ENCODE data around the gene PTOV1.

The PTOV1 gene

DNA sequence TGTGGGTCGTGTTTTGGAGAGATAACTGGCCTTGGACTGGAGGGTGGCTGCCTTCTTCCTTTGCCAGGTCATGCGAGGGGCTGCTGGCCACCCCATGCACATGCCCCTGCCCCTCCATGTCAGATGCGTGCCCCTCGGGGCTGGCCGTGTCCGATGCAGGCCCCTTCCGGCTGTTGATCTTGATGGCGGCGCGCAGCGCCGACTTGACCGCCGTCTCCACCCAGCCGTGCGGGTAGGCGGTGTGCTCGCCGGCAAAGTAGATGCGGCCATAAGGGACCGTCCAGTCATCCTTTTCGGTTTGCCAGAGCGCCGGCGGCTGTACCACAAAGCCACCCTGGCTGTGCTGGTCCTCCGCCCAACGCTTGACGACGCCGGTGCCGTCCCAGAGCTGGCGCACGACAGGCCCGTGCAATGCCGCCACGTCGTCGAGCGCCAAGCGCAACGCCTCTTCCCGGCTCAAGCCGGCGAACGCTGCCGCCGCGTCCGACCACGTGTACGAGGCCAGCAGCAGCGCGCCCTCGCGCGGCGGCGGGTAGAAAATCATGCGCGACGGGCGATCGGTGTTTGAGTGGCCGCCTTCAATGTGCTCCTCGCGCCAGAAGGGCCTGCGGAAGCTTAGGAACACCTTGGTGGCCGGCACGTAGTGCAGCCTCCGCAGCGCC lies 38.9 kb downstream of the PTOV1 start:
- DNase-seq (ENCODE audit: low read depth), result peak; percentile 52

GRCh38 chr19:49890349-49891311 lies 39.7 kb downstream of the PTOV1 start:
- peak; percentile 53 for DNase-seq (ENCODE audit: low read depth)

DNA sequence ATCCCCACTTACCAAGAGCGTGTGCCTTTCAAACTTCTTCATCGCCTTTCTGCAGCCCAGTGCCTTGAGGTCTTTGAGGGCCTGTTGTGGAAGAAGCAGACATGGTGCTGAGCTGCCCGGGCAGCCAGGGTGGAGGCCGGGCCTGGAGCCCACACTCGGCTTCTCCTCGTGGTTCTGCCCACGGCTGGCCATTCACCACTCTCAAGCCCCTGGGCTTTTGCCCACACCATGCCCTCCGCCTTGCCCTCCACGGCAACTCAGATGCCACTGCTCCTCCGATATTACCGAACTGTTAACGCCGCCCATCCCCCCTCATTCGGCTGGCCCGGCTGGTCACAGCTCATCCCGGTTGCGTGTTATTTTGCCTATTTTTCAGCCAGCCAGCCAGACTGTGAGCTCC lies 40.4 kb downstream of the PTOV1 start:
- no peak for DNase-seq (ENCODE audit: low read depth)

GRCh38 chr19:49892716-49893115 lies 41.8 kb downstream of the PTOV1 start:
- no peak for DNase-seq (ENCODE audit: low read depth)

DNA sequence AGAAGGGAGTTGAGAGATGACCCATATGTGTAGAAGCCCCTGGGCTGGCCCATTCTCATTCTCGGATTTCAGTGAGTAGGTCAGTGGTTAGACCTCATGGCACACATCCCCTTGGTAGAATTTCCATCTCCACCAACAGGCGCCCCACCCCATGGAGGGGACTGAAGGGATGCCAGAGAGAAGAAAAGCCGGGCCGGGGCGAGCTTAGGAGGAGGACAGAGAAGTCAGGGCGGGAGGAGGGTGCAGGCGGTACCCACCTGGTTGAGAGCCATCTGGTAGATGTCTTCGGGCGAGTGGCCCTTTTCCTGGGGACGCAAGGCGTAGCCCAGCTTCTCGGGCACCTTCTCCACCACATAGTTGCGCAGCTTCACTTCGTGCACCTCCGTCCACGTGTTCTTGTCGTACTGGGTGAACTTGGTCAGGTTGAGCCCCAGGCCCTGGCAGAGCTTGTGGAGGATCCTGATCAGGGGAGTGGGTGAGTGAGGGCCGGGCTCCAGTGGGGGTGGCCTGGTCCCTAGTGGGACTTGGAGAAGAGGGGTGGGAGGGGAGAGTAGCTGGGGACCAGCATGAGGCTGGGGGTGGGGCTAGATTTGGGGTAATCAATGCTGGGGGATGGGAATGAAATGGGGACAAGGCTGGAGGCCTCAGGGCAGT lies 43.2 kb downstream of the PTOV1 start:
- no peak for DNase-seq (ENCODE audit: low read depth)

DNA sequence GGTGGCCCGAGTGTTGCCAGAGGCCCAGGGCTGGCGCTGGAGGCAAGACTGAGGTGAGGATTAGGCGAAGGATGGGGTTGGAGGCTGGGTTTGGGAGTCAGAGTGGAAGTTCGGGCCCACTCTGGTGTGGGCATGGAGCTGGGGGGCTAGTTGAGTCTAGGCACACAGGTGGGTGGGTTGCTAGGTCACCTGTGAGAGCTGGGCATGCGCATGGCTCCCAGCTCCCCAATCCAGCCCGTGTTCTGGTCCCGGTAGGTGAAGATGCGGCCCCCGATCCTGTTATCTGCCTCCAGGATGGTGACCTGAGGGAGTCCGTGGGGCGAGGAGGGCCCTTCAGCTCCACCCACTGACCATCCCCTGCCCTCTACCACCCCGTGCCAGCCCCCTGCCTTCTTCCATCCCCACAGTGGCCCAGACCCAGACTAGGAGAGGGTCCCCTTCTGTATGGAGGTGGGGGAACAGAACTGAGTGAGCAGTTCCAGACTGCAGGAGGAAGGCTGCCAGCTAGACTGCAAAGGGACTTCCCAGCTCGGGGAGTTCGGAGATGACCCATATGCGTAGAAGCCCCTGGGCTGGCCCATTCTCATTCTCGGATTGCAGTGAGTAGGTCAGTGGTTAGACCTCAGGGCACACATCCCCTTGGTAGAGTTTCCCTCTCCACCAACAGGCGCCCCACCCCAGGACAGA lies 44.1 kb downstream of the PTOV1 start:
- peak; percentile 19 for DNase-seq (ENCODE audit: low read depth)

DNA sequence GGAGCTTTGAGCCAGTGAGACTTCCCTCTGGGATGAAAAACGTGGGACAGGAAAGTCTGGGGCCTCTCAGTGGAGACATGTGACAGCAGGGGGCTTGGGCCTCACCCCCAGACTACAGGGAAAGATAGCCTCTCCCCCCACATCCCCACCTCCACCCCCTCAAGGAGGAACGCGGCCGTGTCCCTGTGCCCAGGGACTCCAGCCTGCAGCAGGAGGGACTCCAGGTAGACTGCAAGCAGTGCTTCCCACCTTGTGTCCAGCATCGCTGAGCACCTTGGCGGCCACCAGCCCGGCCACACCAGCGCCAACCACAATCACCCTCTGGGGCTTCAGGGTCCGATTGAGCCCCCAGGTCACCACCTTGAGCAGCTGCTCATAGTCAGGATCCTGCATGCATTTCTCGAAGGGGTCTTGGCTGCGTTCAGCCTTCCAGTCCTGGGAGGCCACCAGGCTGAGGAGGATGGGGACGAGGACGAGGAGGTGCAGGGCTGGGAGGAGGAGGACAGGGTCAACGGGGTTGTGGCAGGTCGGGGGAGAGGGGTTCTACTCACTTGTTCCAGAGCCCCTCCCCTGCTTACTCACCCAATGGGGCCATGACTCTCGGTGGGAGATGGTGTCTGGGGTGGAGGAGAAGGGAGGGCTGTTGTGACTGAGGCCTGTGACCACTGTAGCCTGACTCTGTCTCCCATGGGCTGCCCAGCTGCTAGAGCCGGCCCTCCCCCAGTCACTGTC lies 44.8 kb downstream of the PTOV1 start:
- no peak for DNase-seq (ENCODE audit: low read depth)

DNA sequence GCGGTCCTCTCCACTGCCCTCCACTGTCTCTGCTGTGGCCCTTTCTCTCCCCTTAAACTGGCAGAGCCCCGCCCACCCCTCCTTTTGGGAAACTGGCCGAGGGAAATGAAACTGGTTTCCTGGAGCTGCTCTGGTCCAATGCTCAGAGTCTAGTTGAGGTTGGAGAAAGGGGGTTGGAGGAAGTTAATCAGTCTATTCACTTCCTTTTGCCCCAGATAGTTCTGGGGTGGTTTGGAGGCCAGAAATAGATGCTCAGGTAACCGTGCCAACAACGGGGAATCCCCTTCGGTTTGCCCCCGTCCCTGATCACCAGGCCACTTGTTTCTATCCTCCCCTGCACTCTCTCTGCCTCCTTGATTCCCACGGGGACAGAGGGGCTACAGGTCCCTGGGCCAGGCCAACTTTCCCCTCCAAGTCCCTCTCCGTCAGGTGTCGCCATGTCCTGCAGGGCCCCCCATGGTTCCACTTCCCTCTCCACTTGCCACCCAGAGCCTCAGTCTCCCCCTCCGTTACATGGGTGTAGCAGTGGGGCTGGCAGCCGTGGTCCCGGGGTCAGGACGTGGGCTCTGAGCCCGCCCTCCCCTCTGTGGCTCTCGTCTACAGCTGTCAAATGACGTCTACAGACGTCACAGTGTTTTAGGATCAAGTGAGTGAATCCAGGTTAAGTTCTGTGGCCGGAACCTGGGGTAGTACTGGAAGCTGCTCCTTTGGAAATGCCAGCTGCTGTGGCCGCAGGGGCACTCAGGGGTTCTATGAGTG lies 46.1 kb downstream of the PTOV1 start, which contains the start of gene IL4I1:
Gene IL4I1, minus strand, starts transcription at position 25 of the 759 bp plus-strand sequence. CDS start 727 bp downstream, outside the sequence.
- peak; percentile 57 for DNase-seq (ENCODE audit: low read depth)

- DNase-seq (ENCODE audit: low read depth), result no peak
Measured at GRCh38 chr19:49904136-49904535, 53.2 kb downstream of the PTOV1 start.

GRCh38 chr19:49906879-49907564 lies 56.1 kb downstream of the PTOV1 start:
- DNase-seq (ENCODE audit: low read depth), result no peak

GRCh38 chr19:49907745-49908446 lies 56.9 kb downstream of the PTOV1 start:
- DNase-seq (ENCODE audit: low read depth), result no peak

GRCh38 chr19:49908480-49909420 lies 57.8 kb downstream of the PTOV1 start:
- no peak for DNase-seq (ENCODE audit: low read depth)

- DNase-seq (ENCODE audit: low read depth), result no peak
Measured at GRCh38 chr19:49910179-49910578, 59.2 kb downstream of the PTOV1 start.

Measured in activated gamma-delta T cell treated with anti-CD3 and anti-CD28 coated beads, Interleukin-2, amount 50 U/mL, for 16 hours (primary cell).